ENCODE measurements around the gene GARIN5A. TPM values are rescaled to one million over a fixed set of nuclear protein-coding genes. Genes with fewer than 3 reads are reported as not detected.

Gene GARIN5A
- total and polyA plus RNA-seq, 12 donors: 1.2 to 4.3 (median 1.9) TPM

GRCh38 chr19:50515168-50515561 lies 38.5 kb upstream of the GARIN5A start:
- H3K4me1 ChIP-seq: peaks cover 3 to 14% (median 8%) of the 10 kb centered on the region in 9 donors
- ATAC-seq (no peak), DNase-seq (no peak)
- H3K36me3 ChIP-seq: no peaks in the 10 kb centered on the region
- peaks cover 0 to 13% (median 0%) of the 10 kb centered on the region in 7 donors for H3K27me3 ChIP-seq
- H3K4me3 ChIP-seq: no peak overlapping the region
- H3K27ac ChIP-seq: no peak overlapping the region
- TF ChIP-seq CTCF (IDR thresholded peaks at IDR 0.05): no peak
- intact Hi-C loops (cut with DNase I): loop anchor here in 1 of 10 donors (10.0 kb wide), 1 partner anchor 290 kb away; no protein-coding TSS in a partner anchor
- WGBS, 2 donors: 73 to 75% methylated on average over 10 to 11 of the region's 11 CpGs
- H3K9me3 ChIP-seq: no peaks in the 10 kb centered on the region

GRCh38 chr19:50514346-50515167 lies 37.9 kb upstream of the GARIN5A start:
- DNase-seq: no peak
- WGBS, 2 donors: 51 to 60% methylated on average over 35 to 38 of the region's 38 CpGs
- intact Hi-C loops (cut with DNase I): loop anchor here in 1 of 10 donors (5.0 to 10.0 kb wide), 2 partner anchors 37 to 290 kb away; partner anchors contain the start of genes EMC10 and GARIN5A
- no peak overlapping the region for H3K27ac ChIP-seq
- peaks cover 0 to 13% (median 0%) of the 10 kb centered on the region in 7 donors for H3K27me3 ChIP-seq
- no peak for ATAC-seq
- no peak overlapping the region for H3K4me3 ChIP-seq
- H3K36me3 ChIP-seq: no peaks in the 10 kb centered on the region
- TF ChIP-seq CTCF (IDR thresholded peaks at IDR 0.05): no peak
- H3K4me1 ChIP-seq: peaks cover 5 to 18% (median 12%) of the 10 kb centered on the region in 9 donors
- no peaks in the 10 kb centered on the region for H3K9me3 ChIP-seq

- TF ChIP-seq CTCF (IDR thresholded peaks at IDR 0.05): no peak
- Histone ChIP-seq H3K4me1 (peaks cover 5 to 25% (median 13%) of the 10 kb centered on the region in 9 donors), H3K4me3 (no peak within 1 kb of the TSS), H3K27ac (no peak within 1 kb of the TSS), H3K27me3 (peaks cover 0 to 13% (median 0%) of the 10 kb centered on the region in 7 donors), H3K9me3 (no peaks in the 10 kb centered on the region), H3K36me3 (no peaks in the 10 kb centered on the region)
- ATAC-seq (no peak), DNase-seq (no peak)
- 60 to 66% methylated on average over 21 of the region's 22 CpGs for WGBS, 2 donors
- intact Hi-C loops (cut with DNase I): loop anchor here in 1 of 10 donors (5.0 to 10.0 kb wide), 2 partner anchors 37 to 291 kb away; partner anchors contain the start of genes EMC10 and GARIN5A
Measured at GRCh38 chr19:50513746-50514345, 37.2 kb upstream of the GARIN5A start, which contains the start of gene ASPDH. Gene ASPDH (minus strand): TSS chr19:50513913. CDS start chr19:50513823, 90 bp downstream.

GRCh38 chr19:50512999-50513745 lies 36.5 kb upstream of the GARIN5A start:
- peaks cover 5 to 27% (median 13%) of the 10 kb centered on the region in 9 donors for H3K4me1 ChIP-seq
- DNase-seq: no peak
- no peak overlapping the region for H3K27ac ChIP-seq
- H3K9me3 ChIP-seq: no peaks in the 10 kb centered on the region
- H3K27me3 ChIP-seq: peaks cover 0 to 13% (median 0%) of the 10 kb centered on the region in 7 donors
- 65 to 71% methylated on average over 12 of the region's 12 CpGs for WGBS, 2 donors
- ATAC-seq: no peak
- H3K4me3 ChIP-seq: no peak overlapping the region
- intact Hi-C loops (cut with DNase I): loop anchor here in 1 of 10 donors (5.0 to 10.0 kb wide), 2 partner anchors 36 to 292 kb away; partner anchors contain the start of genes EMC10 and GARIN5A
- H3K36me3 ChIP-seq: no peaks in the 10 kb centered on the region
- no peak for TF ChIP-seq CTCF (IDR thresholded peaks at IDR 0.05)
